Measurements from ENCODE around the gene RERE. TPM values are rescaled to one million over a fixed set of nuclear protein-coding genes. Genes with fewer than 3 reads are reported as not detected.
A peak's percentile ranks its signal among the peaks of the same experiment; 100 is the strongest.

The RERE gene
- total and polyA plus RNA-seq, 7 donors, result 38.8 to 308 (median 99.7) TPM

- peaks cover 0 to 7% of the 10 kb centered on the region in 2 donors for H3K36me3 ChIP-seq (ENCODE audit: insufficient read depth in 1 of 2, low read depth in 1 of 2)
- no peak for TF ChIP-seq CTCF (IDR thresholded peaks at IDR 0.05)
- ATAC-seq, result peak; percentile 44 to 67 (median 54)
- H3K27me3 ChIP-seq (ENCODE audit: insufficient read depth in 3 of 3, low read length in 2 of 3), result no peaks in the 10 kb centered on the region
- intact Hi-C loops (cut with DNase I), result no loop called here
- peak; percentile 71 to 76 for DNase-seq
- no peak overlapping the region for H3K4me3 ChIP-seq
- H3K27ac ChIP-seq, result peak overlapping the region; percentile 98
- no peaks in the 10 kb centered on the region for H3K9me3 ChIP-seq
- WGBS, 3 donors, result 6 to 11% (median 8%) methylated on average over 9 of the region's 9 CpGs
- H3K4me1 ChIP-seq, result peaks cover 69% of the 10 kb centered on the region
Measured at GRCh38 chr1:8408151-8408839, 409.1 kb downstream of the RERE start.

- 38 to 57% (median 44%) methylated on average over 5 of the region's 5 CpGs for WGBS, 3 donors
- no peaks in the 10 kb centered on the region for H3K9me3 ChIP-seq
- TF ChIP-seq CTCF (IDR thresholded peaks at IDR 0.05), result no peak
- no peak for ATAC-seq
- peak overlapping the region; percentile 98 for H3K27ac ChIP-seq
- H3K27me3 ChIP-seq (ENCODE audit: insufficient read depth in 3 of 3, low read length in 2 of 3), result no peaks in the 10 kb centered on the region
- DNase-seq, result no peak
- no peak overlapping the region for H3K4me3 ChIP-seq
- H3K4me1 ChIP-seq, result peaks cover 64% of the 10 kb centered on the region
- intact Hi-C loops (cut with DNase I), result no loop called here
- peaks cover 0 to 7% of the 10 kb centered on the region in 2 donors for H3K36me3 ChIP-seq (ENCODE audit: insufficient read depth in 1 of 2, low read depth in 1 of 2)
Measured at GRCh38 chr1:8407652-8408051, 409.8 kb downstream of the RERE start.

GRCh38 chr1:8406960-8407359 is 410.5 kb downstream of the RERE start:
- peak in 1 of 4 donors; percentile 33 for ATAC-seq
- Histone ChIP-seq H3K4me3 (no peak overlapping the region), H3K4me1 (peaks cover 61% of the 10 kb centered on the region), H3K27ac (peak overlapping the region; percentile 98), H3K27me3 (ENCODE audit: insufficient read depth in 3 of 3, low read length in 2 of 3) (no peaks in the 10 kb centered on the region), H3K36me3 (ENCODE audit: insufficient read depth in 1 of 2, low read depth in 1 of 2) (peaks cover 0 to 7% of the 10 kb centered on the region in 2 donors), H3K9me3 (no peaks in the 10 kb centered on the region)
- intact Hi-C loops (cut with DNase I), result no loop called here
- TF ChIP-seq CTCF (IDR thresholded peaks at IDR 0.05), result no peak
- 37 to 55% (median 50%) methylated on average over 4 of the region's 4 CpGs for WGBS, 3 donors
- DNase-seq, result no peak

- Histone ChIP-seq H3K9me3 (no peaks in the 10 kb centered on the region), H3K27ac (peak overlapping the region; percentile 98), H3K4me1 (peaks cover 59% of the 10 kb centered on the region), H3K27me3 (ENCODE audit: insufficient read depth in 3 of 3, low read length in 2 of 3) (no peaks in the 10 kb centered on the region), H3K36me3 (ENCODE audit: insufficient read depth in 1 of 2, low read depth in 1 of 2) (peaks cover 0 to 17% of the 10 kb centered on the region in 2 donors), H3K4me3 (no peak overlapping the region)
- TF ChIP-seq CTCF (IDR thresholded peaks at IDR 0.05), result no peak
- intact Hi-C loops (cut with DNase I), result no loop called here
- 95 to 98% (median 97%) methylated on average over 7 of the region's 7 CpGs for WGBS, 3 donors
- ATAC-seq, result no peak
- DNase-seq, result no peak
Measured at GRCh38 chr1:8406011-8406410, 411.4 kb downstream of the RERE start.
